OCI-LY3 (cell line): ENCODE results near the gene PARD6G.

Experiments
- H2AFZ ChIP-seq: fragments of 200-600, 300-600 bp; shearing (Covaris generic); 2 replicates; pipeline ENCODE4 v1.6.0; 2014; ENCODE audit warnings: antibody characterized with exemption, low read depth, low read length
- H3K27ac ChIP-seq: fragments of 200-600, 300-600 bp; sonication (generic); 2 replicates; pipeline ENCODE4 v1.5.1; 2014; ENCODE audit warnings: mild to moderate bottlenecking, low read length, moderate library complexity, mixed read lengths
- H3K27me3 ChIP-seq: fragments of 200-600, 300-600 bp; sonication (generic); 2 replicates; pipeline ENCODE4 v1.6.1; 2014; ENCODE audit warnings: low read depth, low read length, mixed read lengths
- H3K36me3 ChIP-seq: fragments of 200-600, 300-600 bp; sonication (generic); replicated peaks from 2 replicates; pipeline ENCODE3; 2014; ENCODE audit warnings: low read depth, low read length, mixed read lengths
- H3K4me1 ChIP-seq: fragments of 300-600, 200-600 bp; sonication (generic); 2 replicates; pipeline ENCODE4 v1.6.1; 2014; ENCODE audit warnings: low read length, mixed read lengths
- H3K4me2 ChIP-seq: fragments of 200-600, 300-600 bp; sonication (generic); 2 replicates; pipeline ENCODE4 v1.6.1; 2014; ENCODE audit warnings: low read length, mixed read lengths
- H3K4me3 ChIP-seq: fragments of 300-600, 200-600 bp; sonication (generic); 2 replicates; pipeline ENCODE4 v1.5.1; 2014; ENCODE audit warnings: antibody characterized with exemption, mild to moderate bottlenecking, low read length, moderate library complexity
- H3K79me2 ChIP-seq: fragments of 300-600, 200-600 bp; shearing (Covaris generic); 2 replicates; pipeline ENCODE4 v1.6.1; 2014; ENCODE audit warnings: mild to moderate bottlenecking, low read length, mixed read lengths
- H3K9ac ChIP-seq: fragments of 300-600, 200-600 bp; shearing (Covaris generic); 2 replicates; pipeline ENCODE4 v1.6.0; 2014; ENCODE audit warnings: mild to moderate bottlenecking, low read length, moderate library complexity
- H3K9me3 ChIP-seq: fragments of 200-600, 300-600 bp; shearing (Covaris generic); 2 replicates; pipeline ENCODE4 v1.6.1; 2014; ENCODE audit warnings: low read length, mixed read lengths; ENCODE audit not compliant: insufficient read depth
- H4K20me1 ChIP-seq: fragments of 200-600, 300-600 bp; sonication (generic); 2 replicates; pipeline ENCODE4 v1.6.1; 2016; ENCODE audit warnings: low read length, mixed read lengths; ENCODE audit not compliant: insufficient read depth
- CTCF ChIP-seq: fragments of 200-600, 300-600 bp; sonication (generic); IDR thresholded peaks from 2 replicates; pipeline ENCODE4 v1.5.1; 2014; ENCODE audit warnings: antibody characterized with exemption, low read length, low read depth
- EZH2phosphoT487 ChIP-seq: fragments of 200-600 bp; shearing (Covaris generic); IDR thresholded peaks from 2 replicates; pipeline ENCODE4 v1.6.1; 2018; ENCODE audit warnings: antibody characterized with exemption, mixed run types, low read depth

The PARD6G gene

GRCh38 chr18:80109676-80110078 is 137.6 kb downstream of the PARD6G start:
- peaks cover 52% of the 10 kb centered on the region for H3K79me2 ChIP-seq

GRCh38 chr18:80108739-80109675 is 138.3 kb downstream of the PARD6G start, which contains the start of gene ADNP2:
Gene ADNP2 (plus strand): TSS chr18:80109262. CDS start chr18:80117543, 8,281 bp downstream.
- H3K36me3 ChIP-seq: peaks cover 18% of the 10 kb centered on the region
- peaks cover 45% of the 10 kb centered on the region for H3K79me2 ChIP-seq
- H3K9ac ChIP-seq: peak within 1 kb of the TSS; percentile 74
- H3K27me3 ChIP-seq: no peaks in the 10 kb centered on the region
- peak within 1 kb of the TSS; percentile 87 for H3K4me3 ChIP-seq
- H3K4me2 ChIP-seq: peak within 1 kb of the TSS; percentile 79
- H3K4me1 ChIP-seq: peaks cover 37% of the 10 kb centered on the region
- TF ChIP-seq EZH2phosphoT487 (no peak), CTCF (no peak)
- H2AFZ ChIP-seq: peak within 1 kb of the TSS; percentile 62
- peaks cover 40% of the 10 kb centered on the region for H4K20me1 ChIP-seq
- H3K27ac ChIP-seq: peak within 1 kb of the TSS; percentile 20
- no peaks in the 10 kb centered on the region for H3K9me3 ChIP-seq

More at GRCh38 chr18:80109676-80110078, 137.6 kb downstream of the PARD6G start:
- peak overlapping the region; percentile 79 for H3K4me2 ChIP-seq
- H3K4me3 ChIP-seq: peak overlapping the region; percentile 87
- TF ChIP-seq CTCF (no peak), EZH2phosphoT487 (no peak)
- no peak overlapping the region for H3K27ac ChIP-seq
- H3K4me1 ChIP-seq: peaks cover 37% of the 10 kb centered on the region
- H3K9ac ChIP-seq: peak overlapping the region; percentile 74
- H4K20me1 ChIP-seq: peaks cover 47% of the 10 kb centered on the region
- no peaks in the 10 kb centered on the region for H3K9me3 ChIP-seq
- no peak overlapping the region; the same call in 1 of the 2 replicates for H2AFZ ChIP-seq
- no peaks in the 10 kb centered on the region for H3K27me3 ChIP-seq
- peaks cover 18% of the 10 kb centered on the region for H3K36me3 ChIP-seq

- Histone ChIP-seq H3K36me3 (peaks cover 14% of the 10 kb centered on the region), H3K9ac (no peak overlapping the region), H3K27ac (no peak overlapping the region), H4K20me1 (peaks cover 31% of the 10 kb centered on the region), H3K9me3 (no peaks in the 10 kb centered on the region), H3K4me2 (no peak overlapping the region), H3K4me1 (peaks cover 37% of the 10 kb centered on the region), H3K27me3 (no peaks in the 10 kb centered on the region), H2AFZ (peak overlapping the region; percentile 62; the same call in 1 of the 2 replicates), H3K79me2 (peaks cover 36% of the 10 kb centered on the region), H3K4me3 (no peak overlapping the region)
- no peak for TF ChIP-seq CTCF
- no peak for TF ChIP-seq EZH2phosphoT487
These were observed 139.2 kb downstream of the PARD6G start for GRCh38 chr18:80108121-80108536.

GRCh38 chr18:80107426-80107825 is 139.9 kb downstream of the PARD6G start:
- Histone ChIP-seq H2AFZ (no peak overlapping the region), H3K27me3 (no peaks in the 10 kb centered on the region), H3K9me3 (no peaks in the 10 kb centered on the region), H3K4me1 (peaks cover 37% of the 10 kb centered on the region), H3K27ac (no peak overlapping the region), H3K9ac (no peak overlapping the region), H3K36me3 (peaks cover 11% of the 10 kb centered on the region), H3K79me2 (peaks cover 29% of the 10 kb centered on the region), H4K20me1 (peaks cover 26% of the 10 kb centered on the region), H3K4me2 (no peak overlapping the region), H3K4me3 (no peak overlapping the region)
- no peak for TF ChIP-seq EZH2phosphoT487
- no peak for TF ChIP-seq CTCF
